ENCODE measurements around the gene CD300H. TPM values are rescaled to one million over a fixed set of nuclear protein-coding genes. Genes with fewer than 3 reads are reported as not detected.

The CD300H gene
- total RNA-seq, 1 donor from 2014 or later, result not detected

GRCh38 chr17:74606050-74606449 is 38.7 kb upstream of the CD300H start:
- Histone ChIP-seq H3K27me3 (ENCODE audit: control insufficient read depth, insufficient read depth, low read length) (peaks cover 4% of the 10 kb centered on the region), H3K4me3 (ENCODE audit: low read depth, low read length) (no peak overlapping the region), H3K36me3 (ENCODE audit: control insufficient read depth, insufficient read depth, low read length) (no peaks in the 10 kb centered on the region)
- no peak for TF ChIP-seq CTCF (IDR thresholded peaks at IDR 0.05; ENCODE audit: insufficient read depth, low read length, severe bottlenecking)
- DNase-seq (ENCODE audit: low read depth) (no peak), FAIRE-seq (no peak)

- TF ChIP-seq CTCF (IDR thresholded peaks at IDR 0.05; ENCODE audit: insufficient read depth, low read length, severe bottlenecking), result no peak
- DNase-seq (ENCODE audit: low read depth) (peak; percentile 77), FAIRE-seq (peak; percentile 47)
- Histone ChIP-seq H3K4me3 (ENCODE audit: low read depth, low read length) (no peak overlapping the region), H3K36me3 (ENCODE audit: control insufficient read depth, insufficient read depth, low read length) (no peaks in the 10 kb centered on the region), H3K27me3 (ENCODE audit: control insufficient read depth, insufficient read depth, low read length) (peaks cover 4% of the 10 kb centered on the region)
Measured at GRCh38 chr17:74605361-74605760, 38.1 kb upstream of the CD300H start.

- TF ChIP-seq CTCF (IDR thresholded peaks at IDR 0.05; ENCODE audit: insufficient read depth, low read length, severe bottlenecking), result no peak
- DNase-seq (ENCODE audit: low read depth), result no peak
- Histone ChIP-seq H3K4me3 (ENCODE audit: low read depth, low read length) (no peak overlapping the region), H3K27me3 (ENCODE audit: control insufficient read depth, insufficient read depth, low read length) (peaks cover 4% of the 10 kb centered on the region), H3K36me3 (ENCODE audit: control insufficient read depth, insufficient read depth, low read length) (no peaks in the 10 kb centered on the region)
- no peak for FAIRE-seq
Measured at GRCh38 chr17:74604761-74605160, 37.5 kb upstream of the CD300H start.

GRCh38 chr17:74604200-74604599 is 36.9 kb upstream of the CD300H start:
- Histone ChIP-seq H3K4me3 (ENCODE audit: low read depth, low read length) (no peak overlapping the region), H3K27me3 (ENCODE audit: control insufficient read depth, insufficient read depth, low read length) (peaks cover 4% of the 10 kb centered on the region), H3K36me3 (ENCODE audit: control insufficient read depth, insufficient read depth, low read length) (no peaks in the 10 kb centered on the region)
- DNase-seq (ENCODE audit: low read depth), result no peak
- no peak for FAIRE-seq
- no peak for TF ChIP-seq CTCF (IDR thresholded peaks at IDR 0.05; ENCODE audit: insufficient read depth, low read length, severe bottlenecking)

- TF ChIP-seq CTCF (IDR thresholded peaks at IDR 0.05; ENCODE audit: insufficient read depth, low read length, severe bottlenecking), result no peak
- H3K4me3 ChIP-seq (ENCODE audit: low read depth, low read length), result no peak overlapping the region
- H3K27me3 ChIP-seq (ENCODE audit: control insufficient read depth, insufficient read depth, low read length), result peaks cover 4% of the 10 kb centered on the region
- no peaks in the 10 kb centered on the region for H3K36me3 ChIP-seq (ENCODE audit: control insufficient read depth, insufficient read depth, low read length)
- DNase-seq (ENCODE audit: low read depth) (no peak), FAIRE-seq (peak; percentile 62)
Measured at GRCh38 chr17:74603746-74604145, 36.4 kb upstream of the CD300H start.

- peaks cover 6% of the 10 kb centered on the region for H3K27me3 ChIP-seq (ENCODE audit: control insufficient read depth, insufficient read depth, low read length)
- H3K4me3 ChIP-seq (ENCODE audit: low read depth, low read length), result no peak overlapping the region
- H3K36me3 ChIP-seq (ENCODE audit: control insufficient read depth, insufficient read depth, low read length), result no peaks in the 10 kb centered on the region
- TF ChIP-seq CTCF (IDR thresholded peaks at IDR 0.05; ENCODE audit: insufficient read depth, low read length, severe bottlenecking), result no peak
- FAIRE-seq (no peak), DNase-seq (ENCODE audit: low read depth) (no peak)
Measured at GRCh38 chr17:74603037-74603635, 35.8 kb upstream of the CD300H start.
